Measurements from ENCODE around the gene TMEM190.

DNA sequence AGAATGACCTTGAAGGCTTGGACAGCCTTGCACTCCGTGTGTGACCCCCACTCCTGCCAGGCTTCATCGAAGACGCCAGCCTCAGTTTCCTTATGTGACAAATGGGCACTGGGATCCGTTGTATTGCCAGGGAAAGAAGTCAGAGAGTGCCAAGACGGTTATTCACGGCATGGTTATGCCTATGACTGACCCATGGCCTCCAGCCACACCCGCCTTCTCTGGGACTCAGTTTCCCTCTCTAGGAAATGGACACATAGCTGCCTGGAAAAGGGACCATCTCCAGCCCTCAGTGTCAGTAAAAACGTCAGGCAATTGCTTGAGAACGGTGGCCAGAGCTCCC is 31.9 kb downstream of the TMEM190 start:
- no peak for TF ChIP-seq CTCF (IDR thresholded peaks at IDR 0.05)
- TF ChIP-seq POLR2A (IDR thresholded peaks at IDR 0.05): no peak
